Neutrophil (primary cell): ENCODE measurements around the gene PEX26.
"Not testable (repeated sequence)": the region's sequence is repeated elsewhere in the genome, so short reads cannot be mapped to it uniquely, and the experiment has no call there.

ENCODE experiments used
- H3K27ac ChIP-seq: fragments of 200-600 bp; sonication (generic); 2 replicates; pipeline ENCODE4 v1.5.1; 2016; ENCODE audit warnings: mild to moderate bottlenecking, moderate library complexity
- H3K27me3 ChIP-seq: fragments of 200-600 bp; sonication (generic); 2 replicates; pipeline ENCODE4 v1.6.0; 2016; ENCODE audit warnings: mild to moderate bottlenecking
- H3K36me3 ChIP-seq: fragments of 200-600 bp; sonication (generic); 2 replicates; pipeline ENCODE4 v1.5.1; 2017
- H3K4me1 ChIP-seq, 2 experiments: fragments of 200-600 bp in 1 of 2; sonication (generic) in 1 of 2; 1 replicate in 1 of 2; 2 replicates in 1 of 2; pipeline versions ENCODE4 v1.5.1 to v1.6.1; 2013 to 2016; ENCODE audit warnings: low read depth in 1 of 2, low read length in 1 of 2, mild to moderate bottlenecking in 1 of 2, moderate library complexity in 1 of 2; ENCODE audit not compliant: control insufficient read depth in 1 of 2, insufficient read depth in 1 of 2
- H3K4me3 ChIP-seq, 2 experiments: fragments of 200-600 bp in 1 of 2; sonication (generic) in 1 of 2; 1 replicate in 1 of 2; 2 replicates in 1 of 2; pipeline ENCODE4 v1.5.1; 2013 to 2016; ENCODE audit warnings: low read depth in 1 of 2, low read length in 1 of 2, mild to moderate bottlenecking in 1 of 2, moderate library complexity in 1 of 2
- H3K9me3 ChIP-seq: fragments of 200-600 bp; sonication (generic); 2 replicates; pipeline ENCODE4 v1.5.1; 2016
- TF ChIP-seq, protein P1 (sequence below): fragments of 200-600 bp; sonication (generic); IDR thresholded peaks from 2 replicates; pipeline ENCODE4 v1.5.1; 2016; ENCODE audit warnings: antibody characterized with exemption

The PEX26 gene

DNA sequence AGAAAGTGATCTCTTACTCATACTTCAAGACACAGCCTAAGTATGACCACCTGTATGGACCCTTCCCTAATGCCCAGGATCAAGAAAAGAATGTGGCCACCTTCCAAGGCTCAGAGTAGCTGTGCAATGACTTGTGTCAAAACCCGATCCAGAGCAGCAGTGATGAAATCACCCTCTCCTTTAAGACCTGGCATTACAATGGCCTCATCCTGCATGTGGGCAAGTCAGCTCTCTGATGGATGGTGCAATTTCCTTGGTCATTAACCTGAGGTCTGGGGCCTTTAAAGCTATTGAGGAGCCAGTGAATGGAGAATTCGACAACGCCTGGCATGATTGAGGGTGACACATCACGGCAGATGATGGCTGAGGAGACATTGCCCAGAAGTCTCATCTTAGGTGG is 23.7 kb downstream of the PEX26 start:
- Histone ChIP-seq H3K4me1 (peaks cover 8 to 12% of the 10 kb centered on the region in 2 experiments), H3K9me3 (no peaks in the 10 kb centered on the region), H3K36me3 (no peaks in the 10 kb centered on the region), H3K4me3 (no peak overlapping the region), H3K27me3 (no peaks in the 10 kb centered on the region), H3K27ac (no peak overlapping the region)
- TF ChIP-seq, protein P1, sequence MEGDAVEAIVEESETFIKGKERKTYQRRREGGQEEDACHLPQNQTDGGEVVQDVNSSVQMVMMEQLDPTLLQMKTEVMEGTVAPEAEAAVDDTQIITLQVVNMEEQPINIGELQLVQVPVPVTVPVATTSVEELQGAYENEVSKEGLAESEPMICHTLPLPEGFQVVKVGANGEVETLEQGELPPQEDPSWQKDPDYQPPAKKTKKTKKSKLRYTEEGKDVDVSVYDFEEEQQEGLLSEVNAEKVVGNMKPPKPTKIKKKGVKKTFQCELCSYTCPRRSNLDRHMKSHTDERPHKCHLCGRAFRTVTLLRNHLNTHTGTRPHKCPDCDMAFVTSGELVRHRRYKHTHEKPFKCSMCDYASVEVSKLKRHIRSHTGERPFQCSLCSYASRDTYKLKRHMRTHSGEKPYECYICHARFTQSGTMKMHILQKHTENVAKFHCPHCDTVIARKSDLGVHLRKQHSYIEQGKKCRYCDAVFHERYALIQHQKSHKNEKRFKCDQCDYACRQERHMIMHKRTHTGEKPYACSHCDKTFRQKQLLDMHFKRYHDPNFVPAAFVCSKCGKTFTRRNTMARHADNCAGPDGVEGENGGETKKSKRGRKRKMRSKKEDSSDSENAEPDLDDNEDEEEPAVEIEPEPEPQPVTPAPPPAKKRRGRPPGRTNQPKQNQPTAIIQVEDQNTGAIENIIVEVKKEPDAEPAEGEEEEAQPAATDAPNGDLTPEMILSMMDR: no peak

DNA sequence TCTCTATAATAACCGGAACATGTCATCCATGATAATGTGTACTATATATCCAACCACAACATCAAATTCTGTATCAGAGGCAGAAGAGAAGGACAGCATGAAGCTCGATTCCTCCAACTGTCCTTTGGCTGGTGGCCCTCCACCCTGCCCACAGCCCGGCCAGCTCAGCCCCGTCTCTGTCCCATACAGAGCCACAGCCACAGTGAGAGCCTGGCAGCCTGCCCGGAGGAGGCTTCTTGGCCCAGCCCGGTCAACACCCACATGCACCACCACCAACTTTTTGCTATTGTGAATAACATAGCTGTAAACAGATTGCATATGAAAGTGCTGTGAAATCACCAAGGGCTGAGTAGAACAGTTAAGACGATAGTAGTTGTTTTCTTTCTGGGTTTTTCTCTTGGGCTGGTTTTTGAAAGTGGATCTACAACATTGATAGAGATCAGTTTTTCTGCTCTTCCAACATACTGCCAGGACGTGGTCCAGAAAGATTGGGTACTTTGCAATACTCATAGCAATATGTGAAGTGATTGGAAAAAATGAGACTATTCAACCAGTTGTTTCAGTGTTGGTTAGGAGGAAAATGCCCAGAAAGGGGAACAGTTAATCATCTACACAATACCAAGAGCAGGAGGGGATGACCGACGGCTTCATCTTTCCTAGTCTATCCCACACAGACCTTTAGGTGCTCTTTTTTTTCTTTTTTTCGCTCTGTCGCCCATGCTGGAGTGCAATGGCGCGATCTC is 25.9 kb downstream of the PEX26 start:
- no peak overlapping the region for H3K4me3 ChIP-seq
- peaks cover 19% of the 10 kb centered on the region for H3K27me3 ChIP-seq
- H3K27ac ChIP-seq: no peak overlapping the region
- no peaks in the 10 kb centered on the region for H3K36me3 ChIP-seq
- H3K4me1 ChIP-seq: peaks cover 8 to 12% of the 10 kb centered on the region in 2 experiments
- TF ChIP-seq, protein P1: no peak
- H3K9me3 ChIP-seq: no peaks in the 10 kb centered on the region

DNA sequence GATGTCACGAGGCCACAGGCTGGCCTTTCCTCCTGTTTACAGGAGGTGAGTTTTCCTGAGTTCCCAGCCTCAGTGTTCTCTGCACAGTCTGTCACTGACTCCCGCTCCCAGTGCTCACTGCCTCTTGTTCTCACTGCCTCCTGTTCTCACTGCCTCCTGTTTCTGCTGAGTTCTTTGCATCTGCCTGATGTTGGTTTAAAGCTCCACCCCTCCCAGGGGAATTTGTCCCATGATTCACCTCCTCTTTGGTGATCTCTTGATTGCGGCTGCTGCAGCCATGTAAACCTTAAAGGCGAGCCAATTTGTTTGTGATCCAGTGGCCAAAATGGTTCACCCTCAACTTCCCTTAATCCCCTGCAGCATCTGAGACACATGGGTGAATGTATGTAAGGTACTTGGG is 26.8 kb downstream of the PEX26 start:
- H3K27ac ChIP-seq: no peak overlapping the region
- H3K36me3 ChIP-seq: no peaks in the 10 kb centered on the region
- peaks cover 28% of the 10 kb centered on the region for H3K27me3 ChIP-seq
- H3K4me1 ChIP-seq: peaks cover 8 to 12% of the 10 kb centered on the region in 2 experiments
- H3K4me3 ChIP-seq: no peak overlapping the region
- H3K9me3 ChIP-seq: no peaks in the 10 kb centered on the region
- TF ChIP-seq, protein P1: no peak

DNA sequence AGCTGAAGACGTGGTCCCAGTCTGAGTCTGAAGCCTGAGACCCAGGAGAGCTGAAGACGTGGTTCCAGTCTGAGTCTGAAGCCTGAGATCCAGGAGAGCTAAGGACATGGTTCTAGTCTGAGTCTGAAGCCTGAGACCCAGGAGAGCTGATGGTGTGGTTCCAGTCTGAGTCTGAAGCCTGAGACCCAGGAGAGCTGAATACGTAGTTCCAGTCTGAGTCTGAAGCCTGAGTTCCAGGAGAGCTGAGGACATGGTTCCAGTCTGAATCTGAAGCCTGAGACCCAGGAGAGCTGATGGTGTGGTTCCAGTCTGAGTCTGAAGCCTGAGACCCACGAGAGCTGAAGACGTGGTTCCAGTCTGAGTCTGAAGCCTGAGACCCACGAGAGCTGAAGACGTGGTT is 28.2 kb downstream of the PEX26 start:
- not testable (repeated sequence) for H3K9me3 ChIP-seq, H3K4me3 ChIP-seq, H3K27ac ChIP-seq, H3K36me3 ChIP-seq
- H3K4me1 ChIP-seq: peaks cover 11 to 19% of the 10 kb centered on the region in 2 experiments
- peaks cover 42% of the 10 kb centered on the region for H3K27me3 ChIP-seq

DNA sequence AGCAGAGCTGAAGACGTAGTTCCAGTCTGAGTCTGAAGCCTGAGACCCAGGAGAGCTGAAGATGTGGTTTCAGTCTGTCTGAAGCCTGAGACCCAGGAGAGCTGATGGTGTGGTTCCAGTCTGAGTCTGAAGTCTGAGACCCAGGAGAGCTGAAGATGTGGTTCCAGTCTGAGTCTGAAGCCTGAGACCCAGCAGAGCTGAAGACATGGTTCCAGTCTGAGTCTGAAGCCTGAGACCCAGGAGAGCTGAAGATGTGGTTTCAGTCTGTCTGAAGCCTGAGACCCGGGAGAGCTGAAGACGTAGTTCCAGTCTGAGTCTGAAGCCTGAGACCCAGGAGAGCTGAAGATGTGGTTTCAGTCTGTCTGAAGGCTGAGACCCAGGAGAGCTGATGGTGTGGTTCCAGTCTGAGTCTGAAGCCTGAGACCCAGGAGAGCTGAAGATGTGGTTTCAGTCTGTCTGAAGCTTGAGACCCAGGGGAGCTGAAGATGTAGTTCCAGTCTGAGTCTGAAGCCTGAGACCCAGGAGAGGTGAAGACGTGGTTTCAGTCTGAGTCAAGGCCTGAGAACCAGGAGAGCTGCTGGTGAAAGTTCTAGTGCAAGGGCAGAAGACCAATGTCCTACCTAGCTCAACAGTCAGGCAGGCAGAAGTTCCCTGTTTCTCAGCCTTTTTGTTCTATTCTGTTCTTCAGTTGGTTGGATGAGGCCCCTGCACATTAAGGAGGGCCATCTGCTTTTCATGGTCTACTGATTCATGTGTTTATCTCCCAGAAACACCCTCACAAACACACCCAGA is 29.0 kb downstream of the PEX26 start:
- Histone ChIP-seq H3K27me3 (peaks cover 50% of the 10 kb centered on the region), H3K4me1 (peaks cover 3 to 13% of the 10 kb centered on the region in 2 experiments)
- not testable (repeated sequence) for H3K27ac ChIP-seq, H3K36me3 ChIP-seq, H3K9me3 ChIP-seq, H3K4me3 ChIP-seq

DNA sequence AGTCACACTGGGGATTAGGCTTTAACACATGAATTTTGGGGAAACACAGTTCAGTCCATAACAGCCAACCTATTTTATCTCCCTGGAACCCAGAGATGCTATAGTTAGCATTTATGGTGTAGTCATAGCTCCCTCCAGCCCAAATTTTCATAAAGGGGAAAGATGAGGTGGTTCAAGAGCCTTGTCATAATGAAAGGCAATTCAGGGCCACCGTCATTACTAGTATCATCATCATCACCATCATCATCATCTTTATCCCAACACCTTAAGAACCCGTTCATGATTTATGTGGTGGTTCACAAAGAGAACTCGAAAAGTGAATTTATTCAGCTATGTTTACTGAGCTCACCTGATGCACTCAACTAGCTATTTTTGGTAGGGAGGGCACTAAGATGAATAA is 30.4 kb downstream of the PEX26 start:
- no peaks in the 10 kb centered on the region for H3K9me3 ChIP-seq
- H3K4me3 ChIP-seq: no peak overlapping the region
- peaks cover 3 to 13% of the 10 kb centered on the region in 2 experiments for H3K4me1 ChIP-seq
- H3K36me3 ChIP-seq: no peaks in the 10 kb centered on the region
- peaks cover 64% of the 10 kb centered on the region for H3K27me3 ChIP-seq
- TF ChIP-seq, protein P1: no peak
- H3K27ac ChIP-seq: no peak overlapping the region
